GM18858 (cell line): ENCODE results near the gene HERC2.
"Not testable (repeated sequence)": the region's sequence is repeated elsewhere in the genome, so short reads cannot be mapped to it uniquely, and the experiment has no call there.

Experiments used
- ATAC-seq: cut with Tn5 transposase; IDR thresholded peaks from one replicate; pipeline ENCODE4 v1.9.1; 2021; ENCODE audit not compliant: unreplicated experiment

HERC2 gene

GRCh38 chr15:28228990-28229640 lies 92.9 kb downstream of the HERC2 start:
- ATAC-seq, result not testable (repeated sequence)

GRCh38 chr15:28228096-28228495 lies 93.9 kb downstream of the HERC2 start:
- no peak for ATAC-seq

GRCh38 chr15:28227303-28227702 lies 94.7 kb downstream of the HERC2 start:
- not testable (repeated sequence) for ATAC-seq

- ATAC-seq, result not testable (repeated sequence)
Measured at GRCh38 chr15:28222612-28223011, 99.4 kb downstream of the HERC2 start.

GRCh38 chr15:28221696-28222095 lies 100.3 kb downstream of the HERC2 start:
- not testable (repeated sequence) for ATAC-seq

GRCh38 chr15:28219116-28219515 lies 102.9 kb downstream of the HERC2 start:
- ATAC-seq, result no peak

GRCh38 chr15:28216946-28217546 lies 104.9 kb downstream of the HERC2 start:
- ATAC-seq, result not testable (repeated sequence)

GRCh38 chr15:28215521-28215920 lies 106.5 kb downstream of the HERC2 start:
- not testable (repeated sequence) for ATAC-seq

GRCh38 chr15:28214006-28214790 lies 107.8 kb downstream of the HERC2 start:
- not testable (repeated sequence) for ATAC-seq

GRCh38 chr15:28213393-28213792 lies 108.6 kb downstream of the HERC2 start:
- not testable (repeated sequence) for ATAC-seq

- ATAC-seq, result no peak
Measured at GRCh38 chr15:28208583-28208982, 113.4 kb downstream of the HERC2 start.

- ATAC-seq, result not testable (repeated sequence)
Measured at GRCh38 chr15:28205640-28206039, 116.3 kb downstream of the HERC2 start.

- not testable (repeated sequence) for ATAC-seq
Measured at GRCh38 chr15:28203055-28203828, 118.7 kb downstream of the HERC2 start.

- ATAC-seq, result not testable (repeated sequence)
Measured at GRCh38 chr15:28202124-28202523, 119.9 kb downstream of the HERC2 start.

GRCh38 chr15:28198215-28198614 lies 123.8 kb downstream of the HERC2 start:
- not testable (repeated sequence) for ATAC-seq

GRCh38 chr15:28197694-28198093 lies 124.3 kb downstream of the HERC2 start:
- ATAC-seq, result not testable (repeated sequence)

GRCh38 chr15:28196581-28196980 lies 125.4 kb downstream of the HERC2 start:
- ATAC-seq, result not testable (repeated sequence)

GRCh38 chr15:28192772-28193171 lies 129.2 kb downstream of the HERC2 start:
- ATAC-seq, result no peak

- ATAC-seq, result no peak
Measured at GRCh38 chr15:28191832-28192231, 130.1 kb downstream of the HERC2 start.

- ATAC-seq, result no peak
Measured at GRCh38 chr15:28190391-28191174, 131.4 kb downstream of the HERC2 start.
